Stimulated activated naive B cell treated with anti-CD40 and anti-IgM and Interleukin-4, amounts not matched to agents 10 μg/mL and 1 μg/mL and 100 μg/mL, for 72 hours (primary cell): Measurements from ENCODE around the gene SETDB2.
A peak's percentile ranks its signal among the peaks of the same experiment; 100 is the strongest.

Experiments
- ATAC-seq, 2 donors: fragments of 150-1000 bp; cut with Tn5 transposase; replicated peaks; 2 replicates each; pipeline ENCODE4 v1.10.0; 2021; ENCODE audit warnings: moderate library complexity in 1 of 2
- DNase-seq: peaks from one replicate; pipeline ENCODE4 v3.0.0; 2021
- H3K27ac Mint-ChIP-seq: one replicate; pipeline ENCODE4 v1.8.0; 2022; ENCODE audit warnings: mild to moderate bottlenecking, mixed read lengths
- H3K27me3 Mint-ChIP-seq, 2 donors: one replicate each; pipeline ENCODE4 v1.8.0; 2022; ENCODE audit warnings: mixed read lengths in 2 of 2
- H3K36me3 Mint-ChIP-seq, 2 donors: one replicate each; pipeline ENCODE4 v1.8.0; 2022; ENCODE audit warnings: mixed read lengths in 2 of 2, mild to moderate bottlenecking in 1 of 2
- H3K4me1 Mint-ChIP-seq, 2 donors: one replicate each; pipeline ENCODE4 v1.8.0; 2022; ENCODE audit warnings: mixed read lengths in 2 of 2, mild to moderate bottlenecking in 1 of 2
- H3K4me3 Mint-ChIP-seq, 2 donors: one replicate each; pipeline ENCODE4 v1.8.0; 2022; ENCODE audit warnings: mild to moderate bottlenecking in 2 of 2, mixed read lengths in 2 of 2, moderate library complexity in 1 of 2
- H3K9me3 Mint-ChIP-seq, 2 donors: one replicate each; pipeline ENCODE4 v1.8.0; 2022; ENCODE audit warnings: mixed read lengths in 2 of 2, mild to moderate bottlenecking in 1 of 2

The SETDB2 gene

DNA sequence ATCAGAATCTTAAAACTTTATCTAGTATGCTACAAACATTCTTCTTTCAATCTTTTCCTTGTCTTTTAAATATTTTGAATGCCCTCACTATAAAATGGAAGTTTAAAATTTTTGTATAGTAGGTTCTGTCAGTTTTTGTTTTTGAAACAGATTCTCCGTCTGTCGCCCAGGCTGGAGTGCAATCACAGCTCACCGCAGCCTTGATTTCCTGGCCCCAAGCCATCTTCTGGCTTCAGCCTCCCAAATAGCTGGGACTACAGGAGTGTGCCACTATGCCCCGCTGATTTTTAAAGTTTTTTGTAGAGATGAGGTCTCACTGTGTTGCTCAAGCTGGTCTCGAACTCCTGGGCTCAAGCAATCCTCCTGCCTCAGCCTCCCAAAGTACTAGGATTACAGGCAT, 72.4 kb downstream of the SETDB2 start:
- ATAC-seq (no peak), DNase-seq (no peak)
- Mint-ChIP-seq H3K4me1 (peaks cover 4 to 15% of the 10 kb centered on the region in 2 donors), H3K9me3 (no peaks in the 10 kb centered on the region), H3K36me3 (peaks cover 41 to 55% of the 10 kb centered on the region in 2 donors), H3K27me3 (no peaks in the 10 kb centered on the region), H3K4me3 (no peak overlapping the region), H3K27ac (no peak overlapping the region)

DNA sequence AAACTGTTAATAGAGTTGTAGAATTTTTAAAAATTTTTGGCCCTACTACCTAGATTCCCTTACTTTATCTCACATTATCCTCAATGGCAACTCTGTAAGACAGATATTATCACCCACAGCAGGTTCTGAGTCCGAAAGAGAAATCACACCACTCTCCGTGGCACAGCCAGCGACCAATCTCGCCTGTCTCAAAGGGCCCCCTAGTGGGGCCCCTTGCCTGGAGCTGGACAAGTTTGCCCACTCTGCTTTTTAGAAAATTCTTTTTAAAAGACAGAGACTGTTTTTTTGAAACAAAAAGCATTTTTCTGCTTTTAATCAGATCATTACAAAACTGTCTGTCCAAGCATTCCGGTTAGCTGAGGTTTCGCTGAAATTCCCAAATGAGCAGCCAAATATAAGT, 73.4 kb downstream of the SETDB2 start:
- Mint-ChIP-seq H3K4me1 (peaks cover 4 to 23% of the 10 kb centered on the region in 2 donors), H3K9me3 (no peaks in the 10 kb centered on the region), H3K27me3 (no peaks in the 10 kb centered on the region), H3K4me3 (no peak overlapping the region), H3K27ac (peak overlapping the region; percentile 1), H3K36me3 (peaks cover 44 to 53% of the 10 kb centered on the region in 2 donors)
- DNase-seq (no peak), ATAC-seq (no peak)

DNA sequence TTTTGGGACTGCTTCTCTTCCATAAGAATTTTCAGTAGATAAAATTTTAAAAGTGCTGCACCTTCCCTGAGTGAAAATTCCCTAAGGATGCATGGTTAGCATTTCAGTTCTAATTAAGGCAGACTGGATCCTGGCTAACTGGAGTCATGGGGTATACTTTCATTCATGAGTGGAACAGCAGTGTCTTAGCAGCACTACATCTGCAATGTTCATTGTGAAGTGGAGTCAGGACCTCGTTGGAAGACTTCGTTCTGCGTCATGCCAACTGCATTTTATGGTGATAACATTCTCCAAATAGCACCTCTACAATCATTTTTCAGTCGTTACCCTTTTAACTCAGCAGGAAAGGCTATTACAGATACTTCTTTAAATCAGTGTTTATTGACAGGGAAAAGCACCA, 77.2 kb downstream of the SETDB2 start:
- no peak for DNase-seq

DNA sequence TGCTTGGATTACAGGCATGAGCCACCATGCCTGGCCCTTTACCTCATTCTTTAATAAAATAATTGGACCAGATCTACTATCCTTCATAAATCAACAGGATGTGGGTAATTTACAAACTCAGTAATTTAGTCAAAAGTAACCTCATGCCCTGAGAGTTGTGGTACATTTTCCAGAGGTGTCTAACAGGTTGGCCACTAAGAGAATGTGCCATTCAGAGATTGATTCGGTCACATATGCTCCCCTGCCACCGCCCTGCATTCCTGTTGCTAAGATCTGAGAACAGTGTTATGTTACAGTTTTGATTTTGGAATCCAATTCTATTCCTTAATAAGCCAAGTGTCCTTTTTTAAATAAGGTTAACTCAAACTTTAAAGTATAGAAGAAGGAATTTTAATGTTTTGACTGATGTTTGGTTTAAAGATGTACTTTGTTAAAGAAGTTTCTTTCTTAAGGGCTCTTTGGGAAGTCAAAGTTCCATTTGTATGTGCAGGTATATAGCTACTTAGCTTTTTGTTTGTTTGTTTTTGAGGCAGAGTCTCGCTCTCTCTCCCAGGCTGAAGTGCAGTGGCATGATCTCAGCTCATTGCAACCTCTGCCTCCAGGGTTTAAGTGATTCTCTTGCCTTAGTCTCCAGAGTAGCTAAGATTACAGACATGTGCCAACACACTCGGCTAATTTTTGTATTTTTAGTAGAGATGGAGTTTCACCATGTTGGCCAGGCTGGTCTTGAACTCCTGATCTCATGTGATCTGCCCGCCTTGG, 80.8 kb downstream of the SETDB2 start:
- peak overlapping the region; percentile 20 for H3K27ac Mint-ChIP-seq
- no peak for DNase-seq
- H3K4me1 Mint-ChIP-seq: peaks cover 4 to 36% of the 10 kb centered on the region in 2 donors
- no peak for ATAC-seq
- no peak overlapping the region for H3K4me3 Mint-ChIP-seq
- H3K9me3 Mint-ChIP-seq: no peaks in the 10 kb centered on the region
- H3K36me3 Mint-ChIP-seq: peaks cover 40 to 41% of the 10 kb centered on the region in 2 donors
- H3K27me3 Mint-ChIP-seq: no peaks in the 10 kb centered on the region

More for the DNA sequence above, 77.2 kb downstream of the SETDB2 start:
- Mint-ChIP-seq H3K9me3 (no peaks in the 10 kb centered on the region), H3K4me1 (peaks cover 4 to 18% of the 10 kb centered on the region in 2 donors), H3K4me3 (no peak overlapping the region), H3K27ac (peak overlapping the region; percentile 2), H3K36me3 (peaks cover 33 to 40% of the 10 kb centered on the region in 2 donors), H3K27me3 (no peaks in the 10 kb centered on the region)
- no peak for ATAC-seq

DNA sequence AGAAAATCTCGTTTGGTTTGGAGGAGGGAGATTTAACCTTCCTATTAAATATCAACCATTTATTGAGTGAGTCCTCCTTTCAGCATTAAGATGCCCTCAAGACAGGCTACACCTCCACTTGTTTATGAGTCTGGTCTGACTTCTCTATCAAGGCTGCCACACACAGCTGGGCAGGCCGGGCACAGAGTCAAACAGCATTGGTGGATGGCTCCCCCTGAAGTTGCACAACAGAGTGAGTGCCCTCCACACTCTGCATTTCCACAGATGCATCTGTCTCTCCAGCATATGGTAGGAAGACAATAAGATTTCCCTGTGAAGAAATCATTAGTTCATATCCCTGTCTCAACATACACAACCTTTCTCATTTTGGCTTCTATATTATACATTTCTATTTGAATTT, 83.0 kb downstream of the SETDB2 start:
- no peak for DNase-seq
- Mint-ChIP-seq H3K4me3 (no peak overlapping the region), H3K9me3 (no peaks in the 10 kb centered on the region), H3K27me3 (no peaks in the 10 kb centered on the region), H3K36me3 (peaks cover 44 to 45% of the 10 kb centered on the region in 2 donors), H3K27ac (peak overlapping the region; percentile 14), H3K4me1 (peaks cover 17 to 48% of the 10 kb centered on the region in 2 donors)
- ATAC-seq: no peak

DNA sequence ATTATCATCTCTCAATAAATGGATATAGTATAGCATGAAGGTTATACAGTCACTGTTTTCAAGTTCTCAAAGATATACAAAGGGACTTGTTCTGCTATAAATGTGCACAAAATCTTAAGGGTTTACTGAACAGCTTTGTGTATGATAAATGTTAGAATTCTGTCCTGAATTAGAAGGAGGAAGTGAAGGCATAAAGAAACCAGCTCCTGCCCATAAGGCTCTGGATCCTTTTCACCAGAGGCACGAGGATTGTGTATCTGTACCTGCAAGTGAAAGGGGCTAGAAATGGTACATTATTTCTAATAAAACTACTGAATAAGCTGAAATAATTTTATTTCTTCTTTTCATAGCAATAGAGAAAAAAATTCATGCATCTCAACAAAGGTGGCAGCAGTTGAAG, 84.1 kb downstream of the SETDB2 start:
- Mint-ChIP-seq H3K36me3 (peaks cover 45 to 49% of the 10 kb centered on the region in 2 donors), H3K9me3 (no peaks in the 10 kb centered on the region)
- no peak for ATAC-seq

DNA sequence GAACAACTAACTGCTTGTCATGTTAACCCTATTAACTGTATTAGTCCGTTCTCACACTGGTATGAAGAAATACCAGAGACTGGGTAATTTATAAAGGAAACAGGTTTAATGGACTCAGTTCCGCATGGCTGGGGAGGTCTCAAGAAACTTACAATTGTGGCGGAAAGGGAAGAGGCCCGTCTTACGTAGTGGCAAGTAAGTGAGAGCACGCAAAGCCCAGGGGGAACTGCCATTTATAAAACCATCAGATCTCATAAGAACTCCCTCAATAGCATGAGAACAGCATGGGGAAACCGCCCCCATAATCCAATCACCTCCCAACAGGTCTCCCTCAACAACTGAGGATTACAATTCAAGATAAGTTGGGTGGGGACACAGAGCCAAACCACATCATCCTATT, 86.4 kb downstream of the SETDB2 start:
- Mint-ChIP-seq H3K36me3 (peaks cover 50 to 63% of the 10 kb centered on the region in 2 donors), H3K9me3 (no peaks in the 10 kb centered on the region)

More for the DNA sequence above, 84.1 kb downstream of the SETDB2 start:
- Mint-ChIP-seq H3K27ac (peak overlapping the region; percentile 42), H3K4me3 (no peak overlapping the region), H3K27me3 (no peaks in the 10 kb centered on the region), H3K4me1 (peaks cover 23 to 55% of the 10 kb centered on the region in 2 donors)
- no peak for DNase-seq

DNA sequence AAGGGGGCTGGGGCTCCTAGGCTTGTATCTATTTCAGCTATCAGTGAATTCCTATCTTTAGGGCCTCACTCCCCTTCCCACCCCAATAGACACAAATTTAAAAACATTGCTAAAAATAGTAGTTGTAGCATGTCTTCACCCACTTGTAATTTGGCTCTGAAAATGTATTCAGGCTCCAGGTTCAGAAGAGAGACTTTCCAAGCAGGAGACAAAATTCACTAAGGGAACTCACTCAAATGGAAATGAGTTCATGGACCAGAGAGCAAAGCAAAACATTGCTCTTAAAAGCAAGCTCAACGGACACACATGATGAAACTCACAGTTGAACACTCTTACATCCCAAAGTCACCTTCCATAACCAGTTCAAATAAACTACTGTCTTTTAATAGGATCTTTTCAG, 88.5 kb downstream of the SETDB2 start:
- no peaks in the 10 kb centered on the region for H3K9me3 Mint-ChIP-seq
- H3K4me3 Mint-ChIP-seq: peak overlapping the region; percentile 32 to 39
- peak overlapping the region; percentile 62 for H3K27ac Mint-ChIP-seq
- H3K27me3 Mint-ChIP-seq: no peaks in the 10 kb centered on the region
- H3K4me1 Mint-ChIP-seq: peaks cover 39 to 86% of the 10 kb centered on the region in 2 donors
- DNase-seq (no peak), ATAC-seq (no peak)
- peaks cover 50 to 60% of the 10 kb centered on the region in 2 donors for H3K36me3 Mint-ChIP-seq

More for the DNA sequence above, 86.4 kb downstream of the SETDB2 start:
- DNase-seq (peak; percentile 53), ATAC-seq (peak; percentile 88 to 91)
- Mint-ChIP-seq H3K27ac (peak overlapping the region; percentile 96), H3K27me3 (no peaks in the 10 kb centered on the region), H3K4me3 (peak overlapping the region in 1 of 2 donors; percentile 39), H3K4me1 (peaks cover 35 to 78% of the 10 kb centered on the region in 2 donors)

DNA sequence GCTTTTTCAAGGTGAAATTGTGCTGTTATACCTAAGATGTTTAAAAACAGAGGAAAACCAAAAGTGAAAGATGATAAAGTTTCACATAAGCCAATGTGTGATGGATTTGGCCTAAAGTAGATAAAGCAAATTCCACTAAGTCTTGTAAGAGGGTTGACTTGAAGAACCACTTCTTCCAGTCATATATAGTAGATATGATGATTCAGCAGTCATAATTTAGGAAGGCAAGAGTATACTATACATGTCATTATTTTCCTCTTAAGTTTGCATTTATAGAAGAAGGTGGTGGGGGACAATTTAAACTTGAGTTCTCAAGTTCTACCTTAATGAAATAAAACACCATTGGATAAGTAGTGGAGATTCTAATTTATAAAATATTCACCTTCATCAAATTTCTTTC, 88.9 kb downstream of the SETDB2 start:
- Mint-ChIP-seq H3K9me3 (no peaks in the 10 kb centered on the region), H3K4me1 (peaks cover 39 to 82% of the 10 kb centered on the region in 2 donors), H3K36me3 (peaks cover 53 to 63% of the 10 kb centered on the region in 2 donors), H3K4me3 (peak overlapping the region; percentile 32 to 39), H3K27ac (peak overlapping the region; percentile 62), H3K27me3 (no peaks in the 10 kb centered on the region)
- DNase-seq: no peak
- ATAC-seq: no peak

DNA sequence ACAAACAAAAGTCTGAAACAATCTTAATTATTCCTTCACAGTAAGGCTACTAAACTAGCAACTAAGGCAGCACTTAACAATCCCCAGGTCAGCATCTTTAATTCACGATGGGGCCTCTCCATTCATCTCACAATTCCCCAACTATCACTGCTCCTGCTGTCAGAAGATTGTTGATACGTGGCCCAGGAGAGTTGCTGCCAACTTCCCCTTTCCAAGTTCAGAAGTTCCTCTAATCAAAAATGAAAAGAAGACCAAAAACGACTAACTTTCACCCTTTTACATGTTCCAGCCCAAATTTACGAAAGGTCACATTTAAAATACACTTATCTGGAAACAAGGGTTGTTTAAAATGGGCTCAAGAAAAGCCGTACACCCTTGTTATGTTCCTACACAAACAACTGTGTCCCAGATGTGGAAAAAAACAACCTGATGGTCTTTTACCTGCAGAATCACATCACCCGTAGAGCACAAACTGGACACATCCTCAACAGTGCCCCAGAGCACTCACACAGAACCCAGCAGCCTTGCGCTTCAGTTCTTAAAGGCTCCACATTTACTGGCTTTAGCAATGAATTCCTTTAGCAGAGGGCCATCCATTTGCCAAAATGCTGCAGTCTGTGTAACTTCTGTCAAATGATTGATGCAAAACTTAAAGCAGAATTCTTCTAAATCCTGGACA, 89.7 kb downstream of the SETDB2 start:
- Mint-ChIP-seq H3K27ac (peak overlapping the region; percentile 93), H3K36me3 (peaks cover 50 to 60% of the 10 kb centered on the region in 2 donors), H3K9me3 (no peaks in the 10 kb centered on the region), H3K4me1 (peaks cover 36 to 76% of the 10 kb centered on the region in 2 donors), H3K27me3 (no peaks in the 10 kb centered on the region), H3K4me3 (peak overlapping the region; percentile 70 to 72)
- ATAC-seq (peak; percentile 49 to 61), DNase-seq (peak; percentile 9)

DNA sequence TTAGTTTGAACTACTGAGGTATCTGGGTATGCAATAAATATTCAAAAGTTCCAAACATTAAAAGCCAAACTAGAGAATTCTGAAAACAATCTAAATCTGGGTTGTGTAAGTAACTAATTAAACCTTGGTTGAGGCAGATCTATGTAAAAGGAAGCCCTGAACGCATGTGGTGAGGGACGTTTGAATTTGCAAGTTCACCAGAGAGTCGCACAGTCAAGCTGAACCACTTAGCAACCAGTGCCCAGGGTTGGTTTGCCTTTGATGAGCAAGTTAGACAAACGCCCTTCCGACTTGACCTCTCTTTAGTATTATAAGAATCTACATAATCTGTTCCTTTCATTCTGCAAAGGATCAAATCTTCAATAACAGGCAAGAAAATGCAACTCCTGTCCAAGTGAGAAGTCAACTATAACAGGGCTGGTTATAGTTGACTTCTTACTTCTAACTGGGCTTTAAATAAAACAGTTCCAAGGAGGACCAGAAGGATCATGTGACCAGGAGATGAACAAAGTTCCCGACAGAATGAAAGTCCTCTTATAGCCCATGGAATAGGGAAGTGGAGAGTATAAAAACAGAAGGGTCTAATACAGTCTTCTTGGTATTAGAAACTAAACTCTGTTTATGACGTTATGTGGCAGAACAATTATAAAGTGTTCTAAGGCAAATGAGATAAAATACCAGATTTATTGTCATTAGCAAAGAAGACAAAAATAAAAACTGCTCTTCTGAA, 92.2 kb downstream of the SETDB2 start:
- H3K27ac Mint-ChIP-seq: peak overlapping the region; percentile 31
- peak; percentile 38 to 53 for ATAC-seq
- H3K36me3 Mint-ChIP-seq: peaks cover 48 to 60% of the 10 kb centered on the region in 2 donors
- DNase-seq: no peak
- no peaks in the 10 kb centered on the region for H3K9me3 Mint-ChIP-seq
- peaks cover 39 to 73% of the 10 kb centered on the region in 2 donors for H3K4me1 Mint-ChIP-seq
- H3K4me3 Mint-ChIP-seq: no peak overlapping the region
- H3K27me3 Mint-ChIP-seq: no peaks in the 10 kb centered on the region

DNA sequence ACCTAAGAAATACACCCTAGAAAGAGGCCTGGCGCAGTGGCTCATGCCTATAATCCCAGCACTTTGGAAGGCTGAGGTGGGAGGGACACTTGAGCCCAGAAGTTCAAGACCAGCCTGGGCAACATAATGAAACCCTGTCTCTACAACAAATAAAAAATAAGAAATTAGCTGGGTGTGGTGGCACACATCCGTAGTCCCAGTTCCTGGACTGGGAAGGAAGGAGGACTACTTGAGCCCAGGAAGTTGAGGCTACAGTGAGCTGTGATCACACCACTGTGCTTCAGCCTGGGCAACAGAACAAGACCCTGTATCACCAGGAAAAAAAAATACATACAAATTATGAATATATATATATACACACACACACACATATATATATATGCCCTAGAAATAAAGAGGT, 94.3 kb downstream of the SETDB2 start:
- H3K36me3 Mint-ChIP-seq: peaks cover 40 to 54% of the 10 kb centered on the region in 2 donors
- peaks cover 31 to 62% of the 10 kb centered on the region in 2 donors for H3K4me1 Mint-ChIP-seq
- H3K9me3 Mint-ChIP-seq: no peaks in the 10 kb centered on the region
- H3K27ac Mint-ChIP-seq: no peak overlapping the region
- ATAC-seq: no peak
- DNase-seq: no peak
- no peak overlapping the region for H3K4me3 Mint-ChIP-seq
- H3K27me3 Mint-ChIP-seq: no peaks in the 10 kb centered on the region

DNA sequence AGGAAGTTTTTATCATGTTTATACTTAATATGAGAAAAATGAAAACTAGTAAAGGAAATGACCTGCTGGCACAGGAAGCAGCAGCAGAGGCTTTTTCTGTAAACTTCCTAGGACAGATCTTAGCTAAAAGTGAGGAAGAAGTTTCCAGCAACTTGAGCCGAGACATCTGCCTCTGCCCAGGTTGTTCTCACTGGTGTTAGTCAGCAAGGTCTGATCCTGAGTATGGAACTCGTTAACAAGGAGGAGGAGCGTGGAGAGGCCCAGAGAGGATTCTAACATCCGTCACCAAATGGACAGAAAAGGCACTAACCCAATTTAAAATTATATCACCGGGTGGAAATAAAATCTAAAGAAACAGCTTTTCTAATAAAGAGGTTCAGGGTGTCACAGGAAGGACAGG, 95.2 kb downstream of the SETDB2 start:
- Mint-ChIP-seq H3K9me3 (no peaks in the 10 kb centered on the region), H3K36me3 (peaks cover 33 to 47% of the 10 kb centered on the region in 2 donors), H3K4me3 (peak overlapping the region; percentile 2 to 31), H3K27ac (peak overlapping the region; percentile 70), H3K27me3 (no peaks in the 10 kb centered on the region), H3K4me1 (peaks cover 23 to 53% of the 10 kb centered on the region in 2 donors)
- DNase-seq (no peak), ATAC-seq (no peak)

DNA sequence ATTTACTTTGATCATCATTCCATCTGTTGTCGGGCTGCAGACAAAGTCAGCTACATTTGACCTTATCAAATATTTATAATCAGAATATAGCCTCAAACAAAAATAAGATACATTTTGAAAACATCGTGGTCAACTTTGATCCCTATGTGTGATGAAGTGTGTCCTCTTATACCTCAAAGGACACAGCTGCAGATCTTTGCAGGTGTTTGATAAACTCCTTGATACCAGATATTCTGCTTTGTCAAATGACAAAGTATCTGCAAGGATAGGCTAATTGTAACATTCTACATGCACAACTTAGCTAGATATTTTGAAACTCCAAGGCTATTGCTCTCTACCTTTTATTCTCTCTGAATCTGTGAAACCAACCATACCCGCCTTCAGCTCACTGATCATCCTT, 95.7 kb downstream of the SETDB2 start:
- DNase-seq (no peak), ATAC-seq (peak; percentile 22 to 47)
- no peaks in the 10 kb centered on the region for H3K27me3 Mint-ChIP-seq
- H3K36me3 Mint-ChIP-seq: peaks cover 35 to 48% of the 10 kb centered on the region in 2 donors
- H3K4me1 Mint-ChIP-seq: peaks cover 21 to 49% of the 10 kb centered on the region in 2 donors
- peak overlapping the region; percentile 68 for H3K27ac Mint-ChIP-seq
- H3K4me3 Mint-ChIP-seq: peak overlapping the region in 1 of 2 donors; percentile 53
- no peaks in the 10 kb centered on the region for H3K9me3 Mint-ChIP-seq
